CD1c-positive myeloid dendritic cell (primary cell): Measurements from ENCODE around the gene USP24.
"Not testable (repeated sequence)": the region's sequence is repeated elsewhere in the genome, so short reads cannot be mapped to it uniquely, and the experiment has no call there.

Experiments used
- DNase-seq: peaks from one replicate; pipeline ENCODE4 v3.0.0-alpha.2; 2016; ENCODE audit errors: extremely low spot score

The USP24 gene

GRCh38 chr1:55229726-55230125 is 14.6 kb upstream of the USP24 start:
- DNase-seq = not testable (repeated sequence)

- no peak for DNase-seq
These were observed 10.1 kb upstream of the USP24 start for GRCh38 chr1:55225228-55225627.

GRCh38 chr1:55224729-55225128 is 9.6 kb upstream of the USP24 start:
- no peak for DNase-seq

GRCh38 chr1:55222152-55222551 is 7.0 kb upstream of the USP24 start:
- DNase-seq = no peak

- DNase-seq = peak; percentile 87
These were observed 2.2 kb upstream of the USP24 start for GRCh38 chr1:55217226-55217986.

- no peak for DNase-seq
These were observed 932 bp upstream of the USP24 start for GRCh38 chr1:55216096-55216495.

- DNase-seq = no peak
These were observed 300 bp downstream of the USP24 start for GRCh38 chr1:55214934-55215193.

GRCh38 chr1:55214212-55214933 is 791 bp downstream of the USP24 start:
- no peak for DNase-seq

GRCh38 chr1:55213885-55214211 is 1.3 kb downstream of the USP24 start:
- DNase-seq = no peak

GRCh38 chr1:55213151-55213884 is 1.8 kb downstream of the USP24 start:
- DNase-seq = no peak

GRCh38 chr1:55212349-55213150 is 2.6 kb downstream of the USP24 start:
- no peak for DNase-seq

- peak; percentile 41 for DNase-seq
These were observed 3.3 kb downstream of the USP24 start for GRCh38 chr1:55211863-55212262.

GRCh38 chr1:55210990-55211801 is 4.0 kb downstream of the USP24 start:
- DNase-seq = no peak

GRCh38 chr1:55209247-55209646 is 5.9 kb downstream of the USP24 start:
- no peak for DNase-seq

- no peak for DNase-seq
These were observed 9.0 kb downstream of the USP24 start for GRCh38 chr1:55206210-55206609.

- no peak for DNase-seq
These were observed 10.2 kb downstream of the USP24 start for GRCh38 chr1:55204997-55205396.

GRCh38 chr1:55203064-55203463 is 12.1 kb downstream of the USP24 start:
- no peak for DNase-seq

GRCh38 chr1:55200667-55201066 is 14.5 kb downstream of the USP24 start:
- DNase-seq = no peak

GRCh38 chr1:55199735-55200134 is 15.4 kb downstream of the USP24 start:
- DNase-seq = not testable (repeated sequence)

- no peak for DNase-seq
These were observed 17.1 kb downstream of the USP24 start for GRCh38 chr1:55198044-55198443.

- no peak for DNase-seq
These were observed 18.1 kb downstream of the USP24 start for GRCh38 chr1:55197099-55197498.
